ENCODE data around the gene RALB.
A peak's percentile ranks its signal among the peaks of the same experiment; 100 is the strongest.

The RALB gene

GRCh38 chr2:120342446-120342845 is 89.8 kb downstream of the RALB start:
- no peak for TF ChIP-seq CTCF (IDR thresholded peaks at IDR 0.05; ENCODE audit: borderline replicate concordance, insufficient read depth, low read depth, low read length)
- no peak overlapping the region for H3K4me3 ChIP-seq (ENCODE audit: low read depth, low read length)

GRCh38 chr2:120343100-120343432 is 90.4 kb downstream of the RALB start:
- no peak for TF ChIP-seq CTCF (IDR thresholded peaks at IDR 0.05; ENCODE audit: borderline replicate concordance, insufficient read depth, low read depth, low read length)
- H3K4me3 ChIP-seq (ENCODE audit: low read depth, low read length) = no peak overlapping the region

- TF ChIP-seq CTCF (IDR thresholded peaks at IDR 0.05; ENCODE audit: borderline replicate concordance, insufficient read depth, low read depth, low read length) = peak; percentile 76
- H3K4me3 ChIP-seq (ENCODE audit: low read depth, low read length) = no peak overlapping the region
Observed at GRCh38 chr2:120343433-120344105, 90.9 kb downstream of the RALB start.

Measured in GM12875 (cell line).